ENCODE data around the gene URI1.
A peak's percentile ranks its signal among the peaks of the same experiment; 100 is the strongest.

URI1 gene

GRCh38 chr19:29971648-29972047, 29.6 kb downstream of the URI1 start:
- DNase-seq = no peak

GRCh38 chr19:29974701-29975100, 32.7 kb downstream of the URI1 start:
- DNase-seq = no peak

GRCh38 chr19:29976151-29976943, 34.3 kb downstream of the URI1 start:
- DNase-seq = no peak

GRCh38 chr19:29978080-29978479, 36.0 kb downstream of the URI1 start:
- DNase-seq = no peak

- DNase-seq = no peak
Observed at GRCh38 chr19:29983568-29983967, 41.5 kb downstream of the URI1 start.

- DNase-seq = no peak
Observed at GRCh38 chr19:29985196-29985595, 43.2 kb downstream of the URI1 start.

- no peak for DNase-seq
Observed at GRCh38 chr19:29988351-29988750, 46.3 kb downstream of the URI1 start.

- DNase-seq = no peak
Observed at GRCh38 chr19:29992233-29992867, 50.3 kb downstream of the URI1 start.

- DNase-seq = no peak
Observed at GRCh38 chr19:29999490-29999889, 57.5 kb downstream of the URI1 start.

GRCh38 chr19:30000862-30001261, 58.8 kb downstream of the URI1 start:
- DNase-seq = no peak

- no peak for DNase-seq
Observed at GRCh38 chr19:30001301-30001700, 59.3 kb downstream of the URI1 start.

GRCh38 chr19:30001791-30002190, 59.8 kb downstream of the URI1 start:
- DNase-seq = peak; percentile 12

GRCh38 chr19:30003866-30004265, 61.8 kb downstream of the URI1 start:
- DNase-seq = no peak

GRCh38 chr19:30004403-30004802, 62.4 kb downstream of the URI1 start:
- no peak for DNase-seq

- DNase-seq = no peak
Observed at GRCh38 chr19:30006207-30006606, 64.2 kb downstream of the URI1 start.

- no peak for DNase-seq
Observed at GRCh38 chr19:30008169-30008568, 66.1 kb downstream of the URI1 start.

GRCh38 chr19:30009013-30009412, 67.0 kb downstream of the URI1 start:
- no peak for DNase-seq

- no peak for DNase-seq
Observed at GRCh38 chr19:30011051-30011578, 69.1 kb downstream of the URI1 start.

GRCh38 chr19:30014770-30015169, 72.7 kb downstream of the URI1 start:
- DNase-seq = no peak

- DNase-seq = no peak
Observed at GRCh38 chr19:30017172-30017571, 75.1 kb downstream of the URI1 start.

GRCh38 chr19:30020189-30020588, 78.2 kb downstream of the URI1 start:
- no peak for DNase-seq

GRCh38 chr19:30022659-30023058, 80.6 kb downstream of the URI1 start:
- DNase-seq = no peak

GRCh38 chr19:30023330-30023729, 81.3 kb downstream of the URI1 start:
- DNase-seq = no peak

- DNase-seq = no peak
Observed at GRCh38 chr19:30024091-30024490, 82.1 kb downstream of the URI1 start.
